NCI-H1436 (cell line): ENCODE measurements around the gene ORM2.

Experiments
- DNase-seq: peaks from one replicate; lab custom pipeline; 2025; lab: John Stamatoyannopoulos, UW

The ORM2 gene

DNA sequence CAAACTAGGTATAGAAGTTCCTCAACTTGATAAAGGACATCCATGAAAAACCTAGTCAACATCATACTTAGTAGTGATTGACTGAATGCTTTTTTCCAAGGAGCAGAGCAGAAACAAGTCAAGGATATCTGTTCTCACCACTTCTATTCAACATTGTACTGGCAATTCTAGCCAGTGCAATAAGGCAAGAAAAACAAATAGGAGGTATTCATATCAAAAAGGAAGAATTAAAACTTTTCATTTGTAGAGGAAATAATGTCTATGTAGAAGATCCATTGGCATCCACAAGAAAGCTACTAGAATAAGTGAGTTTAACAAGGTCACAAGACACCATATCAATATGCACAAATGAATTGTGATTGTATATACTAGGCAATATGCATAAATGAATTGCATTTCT is 35.0 kb upstream of the ORM2 start:
- no peak for DNase-seq

DNA sequence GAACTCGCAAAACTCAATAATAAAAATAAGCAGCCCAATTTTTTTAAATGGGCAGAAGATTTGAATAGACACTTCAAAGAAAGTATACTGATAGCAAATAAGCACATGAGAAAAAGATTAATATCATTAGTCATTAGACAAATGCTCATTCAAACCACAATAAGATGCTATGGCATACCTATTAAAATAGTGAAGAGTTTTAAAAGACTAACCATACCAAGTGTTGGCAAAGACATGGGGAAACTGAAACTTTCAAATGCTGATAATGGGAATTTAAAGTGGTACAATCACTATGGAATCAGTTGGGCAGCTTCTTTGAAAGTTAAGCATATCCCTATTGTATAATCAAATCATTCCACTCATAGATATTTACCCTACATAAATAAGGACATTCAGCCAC is 33.3 kb upstream of the ORM2 start:
- no peak for DNase-seq

DNA sequence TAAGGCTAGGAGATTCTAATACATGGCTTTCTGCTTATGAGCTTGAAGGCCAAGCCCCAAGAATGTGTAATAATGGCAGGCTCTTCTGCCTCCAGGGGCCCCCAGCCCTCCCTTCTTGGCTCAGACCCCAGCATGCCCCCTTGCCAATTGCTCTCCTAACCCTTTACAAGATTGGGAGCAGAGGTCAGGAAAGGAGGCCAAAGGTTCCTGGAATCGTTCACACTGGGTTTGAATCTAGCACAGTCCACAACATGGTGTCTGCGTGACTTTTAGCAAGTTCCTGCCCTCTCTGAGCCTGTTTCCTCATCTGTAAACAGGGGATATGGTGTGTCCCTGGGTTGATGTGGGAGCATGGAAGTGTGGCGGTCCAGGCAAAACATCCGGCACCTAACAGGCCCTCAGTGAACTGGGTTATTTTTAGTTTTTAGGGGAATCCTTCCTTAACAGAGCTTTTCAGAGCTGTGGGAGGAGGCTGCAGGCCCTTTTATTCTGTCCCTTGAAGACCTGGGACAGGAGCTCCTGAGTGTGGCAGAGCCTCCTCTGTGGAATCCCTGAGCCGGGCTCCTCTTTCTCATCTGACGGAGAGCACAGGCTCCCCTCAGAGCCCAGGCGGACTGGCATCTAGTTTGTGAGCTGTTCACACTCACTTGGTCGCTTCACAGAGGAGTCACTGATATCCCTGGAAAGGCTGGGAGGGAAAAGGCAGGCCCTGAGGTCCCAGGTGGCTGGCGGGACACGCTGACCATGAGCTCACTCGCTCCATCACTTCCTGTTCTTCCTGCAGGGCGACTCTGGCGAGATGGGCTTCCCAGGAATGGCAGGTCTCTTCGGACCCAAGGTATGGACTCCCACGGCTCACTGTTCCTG is 30.1 kb upstream of the ORM2 start:
- DNase-seq: no peak

DNA sequence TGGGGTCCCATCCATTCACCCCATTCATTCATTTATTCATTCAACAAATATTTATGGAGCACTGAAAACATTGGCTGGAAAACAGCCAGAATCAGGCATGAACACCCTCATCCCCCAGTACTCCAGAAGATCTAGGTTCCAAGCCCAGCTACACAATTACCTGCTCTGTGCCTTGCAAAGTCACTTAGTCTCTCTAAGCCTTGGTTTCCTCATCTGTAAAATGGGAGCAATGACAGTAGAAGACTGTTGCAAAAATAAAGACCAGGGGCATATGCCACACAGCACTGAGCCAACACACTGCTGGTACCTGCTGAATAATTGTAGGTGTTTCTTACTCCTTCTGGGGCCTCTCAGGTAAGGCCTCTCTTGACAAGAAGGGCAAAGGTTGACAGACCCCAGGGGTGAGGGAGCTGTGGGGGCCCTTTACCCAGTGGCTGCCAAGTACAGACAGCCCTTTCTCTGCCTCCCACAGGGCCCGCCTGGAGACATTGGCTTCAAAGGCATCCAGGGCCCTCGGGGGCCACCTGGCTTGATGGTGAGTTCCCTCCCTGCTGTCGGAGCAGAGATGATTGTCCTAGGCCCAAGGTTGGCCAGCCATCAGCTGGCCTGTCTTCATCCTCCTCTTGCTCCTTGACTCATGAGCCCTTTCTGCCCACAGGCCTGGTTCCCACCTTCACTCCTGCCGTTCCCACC is 29.4 kb upstream of the ORM2 start:
- no peak for DNase-seq

DNA sequence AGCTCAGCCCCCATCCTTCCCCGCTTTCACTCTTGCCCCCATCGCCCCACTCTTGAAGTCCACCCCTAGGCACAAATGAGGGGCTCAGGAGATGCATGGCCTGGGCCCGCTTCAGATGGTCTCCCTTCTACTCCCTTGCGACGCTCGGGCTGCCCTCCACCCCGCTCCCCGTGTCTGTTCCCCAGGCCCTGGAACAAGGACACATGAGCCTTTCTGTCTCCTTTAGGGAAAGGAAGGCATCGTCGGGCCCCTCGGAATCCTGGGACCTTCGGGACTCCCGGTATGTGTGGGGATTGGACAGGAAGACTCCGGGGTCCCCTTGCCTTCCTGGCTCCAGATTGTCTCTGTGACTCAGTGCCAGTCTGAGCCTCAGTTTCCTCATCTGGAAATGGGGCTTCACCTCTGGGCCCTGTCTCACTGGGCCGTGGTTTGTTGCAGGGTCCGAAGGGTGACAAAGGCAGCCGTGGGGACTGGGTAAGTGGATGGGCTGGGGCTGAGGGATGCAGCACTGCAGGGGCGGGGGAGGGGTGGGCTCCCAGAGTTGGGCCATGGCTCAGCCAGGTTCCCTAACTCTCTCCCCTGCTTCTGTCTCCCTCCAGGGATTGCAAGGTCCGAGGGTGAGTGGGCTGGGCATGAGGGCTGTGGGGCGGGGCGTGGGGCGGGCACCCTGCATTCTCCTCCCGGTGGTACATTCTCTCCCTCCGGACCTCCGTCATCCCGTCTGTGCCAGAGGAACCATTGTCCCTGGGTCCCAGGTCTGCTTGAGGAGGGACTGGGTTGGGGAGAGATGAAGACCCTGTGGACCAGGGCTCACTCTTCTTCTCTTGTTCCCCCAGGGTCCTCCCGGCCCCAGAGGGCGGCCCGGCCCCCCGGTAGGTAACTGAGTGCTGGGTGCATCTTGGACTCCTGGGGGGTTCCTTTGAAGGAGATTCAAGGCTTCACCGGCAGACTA is 28.5 kb upstream of the ORM2 start:
- DNase-seq: no peak

DNA sequence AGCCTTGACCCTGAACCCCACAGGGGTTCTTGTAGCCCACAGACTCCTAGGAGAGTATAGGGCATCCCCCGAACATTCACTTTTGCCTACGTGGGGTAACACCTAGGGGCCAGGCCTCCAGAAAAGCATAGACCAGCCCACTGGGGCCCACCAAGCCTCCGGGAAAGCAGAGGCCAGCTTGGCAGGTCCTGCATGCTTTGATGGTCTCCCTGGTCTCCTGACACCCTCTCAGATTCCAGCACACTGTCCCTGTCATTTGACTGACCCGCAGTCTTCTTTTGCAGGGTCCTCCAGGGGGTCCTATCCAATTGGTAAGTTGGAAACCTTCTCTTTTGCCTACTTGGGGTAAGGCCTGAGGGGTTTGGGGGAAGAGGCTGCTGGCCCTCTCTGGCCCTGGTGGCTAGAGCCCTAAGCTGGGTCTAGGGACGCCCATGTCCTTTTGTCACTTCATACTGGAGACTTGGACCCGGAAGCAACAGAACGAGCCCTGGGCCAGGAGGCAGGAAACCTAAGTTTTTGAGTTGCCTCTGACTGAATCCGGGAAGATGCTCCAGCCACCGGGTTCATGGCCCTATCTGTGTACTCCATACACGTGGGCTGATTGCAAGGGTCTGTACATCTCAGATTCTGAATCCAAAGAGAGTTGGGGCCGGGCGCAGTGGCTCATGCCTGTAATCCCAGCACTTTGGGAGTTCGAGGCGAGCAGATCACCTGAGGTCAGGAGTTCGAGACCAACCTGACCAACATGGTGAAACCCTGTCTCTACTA is 27.7 kb upstream of the ORM2 start:
- no peak for DNase-seq

DNA sequence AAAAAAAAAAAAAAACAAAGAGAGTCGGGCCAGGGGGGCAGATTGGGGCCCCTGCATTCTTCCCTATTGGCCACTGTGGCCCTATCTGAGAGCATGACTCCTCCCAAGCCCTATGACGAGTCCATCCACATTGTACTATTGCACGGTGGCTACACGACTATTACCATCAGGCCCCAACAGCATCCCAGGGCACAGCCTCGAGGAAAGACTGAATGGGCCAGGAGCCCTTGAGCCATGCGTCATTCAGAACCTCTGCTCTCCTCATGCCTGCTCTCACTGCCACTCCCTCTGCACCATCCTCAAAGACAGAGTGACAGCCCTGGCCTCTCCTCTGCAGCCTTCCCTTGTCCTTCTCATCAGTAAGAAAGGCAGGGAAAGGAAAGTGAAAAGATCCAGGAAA is 26.9 kb upstream of the ORM2 start:
- DNase-seq: no peak

DNA sequence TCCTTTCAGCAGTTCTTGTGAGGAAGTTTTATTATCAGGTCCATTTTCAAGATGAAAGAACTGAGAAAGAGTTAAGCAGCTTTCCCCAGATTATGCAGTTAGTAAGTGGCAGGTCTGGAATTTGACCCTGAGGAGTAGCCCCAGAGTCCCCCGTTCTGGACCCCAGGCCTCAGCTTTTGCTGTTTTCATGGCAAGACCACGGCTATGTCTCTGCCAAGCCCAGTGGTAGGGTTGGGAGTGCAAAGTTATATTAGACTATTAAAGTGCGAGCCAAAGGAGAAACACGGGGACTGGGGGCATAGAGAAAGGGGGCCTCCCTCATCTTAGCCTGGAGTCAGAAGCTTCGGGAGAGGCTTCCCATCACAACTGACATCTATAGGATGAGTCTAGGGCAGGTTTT is 26.1 kb upstream of the ORM2 start:
- no peak for DNase-seq

DNA sequence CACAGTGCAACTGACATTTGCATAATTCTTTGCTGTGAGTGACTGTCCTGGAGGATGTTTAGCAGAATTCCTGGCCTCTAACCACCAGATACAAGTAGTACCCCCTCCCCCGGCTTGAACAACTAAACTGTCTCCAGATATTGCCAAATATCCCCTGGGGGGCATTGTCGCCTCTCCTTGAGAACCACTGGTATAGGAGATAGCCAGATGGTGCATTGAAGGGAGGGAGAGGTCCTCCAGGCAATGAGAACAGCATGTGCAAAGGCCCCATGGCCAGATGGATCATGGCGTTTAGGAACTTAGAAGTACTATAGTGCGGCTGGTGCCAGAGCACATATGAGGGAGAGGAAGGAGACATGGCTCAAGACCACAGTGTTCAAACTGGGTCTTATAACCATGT is 25.7 kb upstream of the ORM2 start:
- no peak for DNase-seq

DNA sequence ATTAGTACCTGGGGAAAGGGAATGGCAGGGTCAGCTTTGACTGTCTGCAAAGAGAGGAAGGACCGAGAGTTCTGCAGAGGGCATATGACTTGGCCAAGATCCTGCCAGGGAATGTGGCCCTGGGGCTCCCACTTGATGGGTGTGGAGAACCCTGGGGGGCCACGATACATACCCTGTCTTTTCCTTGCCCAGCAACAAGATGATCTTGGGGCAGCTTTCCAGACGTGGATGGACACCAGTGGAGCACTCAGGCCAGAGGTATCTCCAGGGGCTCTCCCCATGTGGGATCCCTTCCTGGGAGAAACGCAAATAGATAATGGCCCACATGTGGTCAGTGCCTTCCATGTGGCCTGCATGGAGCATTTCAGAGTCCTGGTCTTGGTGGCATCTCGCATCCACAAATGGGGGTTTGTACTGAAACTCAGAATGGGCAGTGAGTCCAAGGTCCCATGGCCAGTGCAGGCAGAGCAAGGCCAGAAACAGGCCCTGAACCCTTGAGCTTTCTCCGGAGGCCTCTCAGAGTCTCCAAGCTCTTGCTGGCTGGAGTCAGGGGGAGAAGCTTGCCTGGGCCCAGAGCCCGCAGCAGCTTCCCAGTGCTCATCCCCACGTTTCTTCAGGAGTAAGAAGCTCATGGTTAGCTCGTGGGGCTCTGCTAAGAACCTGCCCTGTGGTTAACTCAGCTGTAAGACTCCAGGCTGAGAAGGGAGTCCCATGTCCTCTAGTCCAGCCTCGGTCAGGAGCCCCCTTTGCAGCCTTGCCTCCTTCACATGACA is 25.1 kb upstream of the ORM2 start:
- no peak for DNase-seq

DNA sequence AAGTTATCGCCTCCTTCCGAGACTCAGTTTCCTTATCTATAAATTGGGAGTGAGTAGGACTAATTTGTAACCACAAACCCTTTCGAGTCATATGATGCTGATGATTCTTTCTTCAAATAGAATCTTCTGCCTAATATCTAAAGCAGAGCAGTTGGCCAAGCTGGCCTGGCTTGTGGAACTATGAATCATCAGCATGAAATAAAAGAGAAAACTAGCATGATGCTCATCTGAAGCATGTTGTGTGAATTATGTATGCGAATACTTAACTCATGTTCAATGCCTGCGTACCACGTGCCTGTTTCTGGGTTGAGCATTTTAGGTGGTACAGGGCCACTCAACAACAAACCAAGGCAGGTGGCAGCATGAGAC is 21.8 kb upstream of the ORM2 start:
- DNase-seq: no peak

DNA sequence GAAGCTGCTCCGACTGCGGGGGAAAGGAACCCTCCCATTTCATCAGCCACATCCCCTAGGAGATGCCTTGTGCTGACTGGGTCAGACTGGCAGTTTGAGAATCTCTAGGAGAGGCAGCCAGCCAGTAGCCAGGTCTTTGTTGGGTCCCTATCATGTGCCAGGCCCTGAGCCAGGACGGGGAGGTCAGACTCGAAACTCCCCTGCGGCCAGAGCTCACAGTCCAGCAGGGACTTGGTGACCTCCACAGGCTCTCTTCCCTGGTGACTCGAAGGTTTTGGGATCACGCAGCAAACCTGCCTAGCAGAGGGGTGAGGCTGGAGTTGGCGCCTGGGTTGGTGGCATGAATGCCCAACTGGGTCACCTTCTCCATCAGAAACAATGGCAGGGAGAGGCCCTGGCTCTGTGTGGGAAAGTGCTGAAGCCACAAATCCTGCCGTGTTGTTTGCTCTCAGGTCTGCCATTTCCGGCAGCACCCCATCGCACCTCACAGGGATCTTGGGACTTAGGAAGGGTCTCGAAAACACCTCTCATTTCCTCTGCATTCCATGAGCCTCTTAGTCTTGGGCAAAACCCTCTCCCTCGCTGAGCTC is 21.2 kb upstream of the ORM2 start:
- no peak for DNase-seq

DNA sequence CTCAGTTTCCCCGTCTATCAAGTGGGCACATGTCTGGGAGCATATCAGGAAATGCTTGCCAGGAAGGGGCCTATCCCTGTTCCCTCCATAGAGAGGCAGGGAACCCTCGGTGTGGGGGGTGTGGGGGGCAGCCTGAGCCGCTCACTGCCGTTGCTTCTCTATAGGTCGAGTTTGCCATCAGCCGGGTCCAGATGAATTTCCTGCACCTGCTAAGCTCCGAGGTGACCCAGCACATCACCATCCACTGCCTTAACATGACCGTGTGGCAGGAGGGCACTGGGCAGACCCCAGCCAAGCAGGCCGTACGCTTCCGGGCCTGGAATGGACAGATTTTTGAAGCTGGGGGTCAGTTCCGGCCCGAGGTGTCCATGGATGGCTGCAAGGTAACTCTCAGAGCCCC is 20.6 kb upstream of the ORM2 start:
- no peak for DNase-seq

DNA sequence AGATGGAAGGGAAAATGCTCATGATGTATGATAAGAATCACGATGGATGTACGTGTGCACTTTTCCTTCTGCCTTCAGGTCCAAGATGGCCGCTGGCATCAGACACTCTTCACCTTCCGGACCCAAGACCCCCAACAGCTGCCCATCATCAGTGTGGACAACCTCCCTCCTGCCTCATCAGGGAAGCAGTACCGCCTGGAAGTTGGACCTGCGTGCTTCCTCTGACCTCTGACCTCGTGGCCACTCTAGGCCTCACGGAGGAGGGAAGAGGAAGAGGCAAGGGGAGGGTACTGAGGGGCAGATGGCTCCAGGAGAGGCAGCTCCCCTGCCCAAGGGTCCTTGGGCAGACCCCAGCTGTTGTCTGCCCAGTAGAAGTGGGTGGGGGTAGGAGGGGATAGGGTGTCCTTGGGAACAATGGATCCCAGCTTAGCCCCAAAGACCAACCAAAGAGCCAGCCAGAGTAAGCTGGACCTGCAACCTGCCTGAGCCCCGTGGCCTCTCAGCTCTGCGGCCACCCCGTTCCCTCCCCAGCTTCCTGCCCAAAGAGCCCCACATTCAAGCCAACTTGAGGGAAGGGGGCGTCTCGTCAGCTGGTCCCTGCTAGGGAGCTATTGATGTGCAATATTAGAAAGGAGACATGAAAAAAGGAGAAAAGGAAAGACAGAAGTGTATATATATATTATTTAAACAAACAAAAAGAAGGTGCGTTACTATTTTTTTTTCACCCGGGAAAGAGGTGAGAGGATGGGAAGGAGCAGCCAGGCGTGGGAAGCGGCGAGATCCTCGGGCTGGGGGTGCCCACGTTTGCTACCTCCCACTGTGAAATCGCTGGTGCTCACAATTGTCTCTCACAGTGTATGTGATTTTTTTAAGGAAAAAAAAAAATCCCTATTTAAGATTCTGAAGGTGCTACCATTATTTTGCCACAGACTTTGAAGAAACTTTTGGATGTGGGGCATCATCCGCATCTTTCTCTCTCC is 18.9 kb upstream of the ORM2 start:
- no peak for DNase-seq

DNA sequence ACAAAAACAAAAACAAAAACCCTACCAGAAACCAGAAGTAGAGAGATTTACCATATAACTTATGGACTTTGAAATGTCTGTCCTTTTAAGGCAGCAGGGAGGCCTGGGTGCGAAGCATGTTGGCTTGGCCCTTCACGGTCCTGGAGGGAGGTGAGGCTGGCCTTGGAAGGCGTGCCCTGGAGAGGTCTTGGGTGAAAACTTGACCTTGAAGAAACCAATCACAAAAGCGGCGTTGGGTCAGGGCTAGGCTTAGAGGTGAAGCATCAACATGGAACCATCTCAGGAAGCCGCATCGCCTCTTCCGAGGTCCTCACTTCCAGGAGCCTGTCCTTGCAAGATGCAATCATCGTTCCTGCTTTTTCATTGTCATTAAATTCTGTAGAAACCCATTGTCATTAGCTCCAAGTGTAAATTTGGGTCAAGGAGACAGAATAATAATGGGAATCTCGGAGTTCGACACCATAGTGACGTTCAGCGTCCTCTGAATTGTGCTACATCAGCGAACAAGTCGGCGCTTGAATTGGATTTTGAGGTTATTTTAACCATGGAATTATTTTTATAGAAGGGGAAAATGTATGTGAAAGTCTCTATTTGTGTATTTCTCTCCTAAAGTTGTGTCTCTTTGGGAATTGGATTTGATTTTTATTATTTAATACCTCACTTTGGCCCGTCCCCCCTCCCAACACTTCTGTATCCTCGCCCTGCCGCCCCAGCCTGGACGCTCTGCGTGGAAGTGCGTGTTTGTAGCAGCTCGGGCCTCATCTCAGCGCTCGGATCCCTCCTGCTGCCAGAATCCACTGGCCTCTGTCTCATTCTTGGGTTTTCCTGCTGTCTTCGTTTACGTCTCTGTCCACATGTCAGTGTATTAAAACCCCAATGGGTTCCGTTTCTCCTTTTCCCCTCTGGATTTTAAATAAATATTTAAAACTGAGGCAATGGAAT is 17.8 kb upstream of the ORM2 start:
- no peak for DNase-seq

DNA sequence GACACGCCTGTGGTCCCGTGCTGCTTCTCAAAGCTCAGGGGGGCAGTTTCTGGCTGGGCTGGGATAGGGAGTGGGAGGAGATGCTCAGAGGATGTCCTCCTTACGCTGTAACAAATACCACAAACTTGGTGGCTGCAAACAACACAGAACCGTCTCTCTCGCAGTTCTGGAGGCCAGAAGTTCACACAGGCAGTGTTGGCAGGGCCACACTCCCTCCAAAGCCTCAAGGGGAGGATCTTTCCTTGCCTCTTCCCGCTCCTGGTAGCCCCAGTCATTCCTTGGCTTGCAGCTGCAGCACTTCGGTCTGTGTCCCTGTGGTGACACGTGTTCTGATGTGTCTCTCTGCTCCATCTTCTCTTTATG is 17.2 kb upstream of the ORM2 start:
- no peak for DNase-seq

DNA sequence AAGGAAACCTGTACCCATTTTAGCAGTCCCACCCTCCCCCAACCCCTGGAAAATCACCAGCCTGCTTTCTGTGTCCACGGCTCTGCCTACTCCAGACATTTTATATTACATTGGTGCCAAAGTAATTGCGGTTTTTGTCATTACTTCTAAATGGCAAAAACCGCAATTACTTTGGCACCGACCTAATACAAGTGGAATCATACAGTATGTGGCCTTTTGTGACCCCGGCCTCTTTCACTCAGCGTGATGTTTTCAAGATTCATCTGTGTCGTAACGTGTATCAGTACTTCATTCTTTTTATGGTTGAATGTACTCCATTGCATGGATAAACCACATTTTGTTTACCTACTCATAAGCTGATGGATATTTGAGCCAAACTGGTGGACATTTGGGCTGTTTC is 16.5 kb upstream of the ORM2 start:
- DNase-seq: no peak

DNA sequence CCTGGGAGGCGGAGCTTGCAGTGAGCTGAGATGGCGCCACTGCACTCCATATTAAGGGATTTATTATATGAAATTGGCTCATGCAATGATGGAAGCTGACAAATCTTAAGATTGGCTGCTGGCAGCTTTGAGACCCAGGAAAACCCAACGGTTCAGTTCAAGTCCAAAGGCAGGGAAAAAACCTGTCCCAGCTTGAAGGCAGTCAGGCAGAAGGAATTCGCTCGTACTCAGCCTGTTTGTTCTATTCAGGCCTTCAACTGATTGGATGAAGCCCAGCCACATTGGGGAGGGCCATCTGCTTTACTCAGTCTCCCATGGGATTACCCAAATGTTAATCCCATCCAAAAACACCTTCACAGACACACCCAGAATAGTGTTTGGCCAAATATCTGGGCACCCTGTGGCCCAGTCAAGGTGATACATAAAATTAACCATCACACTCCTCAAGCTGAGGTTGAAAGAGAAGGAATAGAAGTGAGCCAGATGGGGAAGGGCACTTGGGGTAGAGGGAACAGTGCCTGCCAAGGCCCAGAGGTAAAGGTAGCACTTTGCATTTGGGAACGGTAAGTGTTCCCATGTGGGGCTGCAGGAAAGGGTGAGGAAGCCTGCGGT is 15.3 kb upstream of the ORM2 start:
- no peak for DNase-seq
